K562 (cell line): ENCODE data around the gene COA4.

Experiments
- BRCA1 ChIP-seq, 2 experiments: fragments of 450-650 bp in 1 of 2; sonication (generic) in 1 of 2; formaldehyde crosslinking in 1 of 2; IDR thresholded peaks; 2 replicates each; pipeline versions ENCODE4 v1.5.0 to v1.6.1; 2017 to 2020; ENCODE audit warnings: mild to moderate bottlenecking in 1 of 2, missing genetic modification reagents in 1 of 2
- HCFC1 ChIP-seq: IDR thresholded peaks from 2 replicates; pipeline ENCODE4 v1.6.1; 2012; ENCODE audit warnings: low read depth, low read length, improper control_type of control experiment
- KDM1A ChIP-seq, 2 experiments: fragments of 450-650 bp; IDR thresholded peaks; 2 replicates each; pipeline ENCODE4 v1.6.1; 2016; ENCODE audit warnings: mild to moderate bottlenecking in 2 of 2
- SIN3A ChIP-seq, 2 experiments: fragments of 150-350 bp in 1 of 2; IDR thresholded peaks; 2 replicates each; pipeline ENCODE4 v1.6.1; 2011 to 2016; ENCODE audit warnings: borderline replicate concordance in 2 of 2, low read depth in 2 of 2, low read length in 2 of 2, mild to moderate bottlenecking in 2 of 2, moderate library complexity in 2 of 2; ENCODE audit not compliant: control insufficient read depth in 1 of 2
- SRF ChIP-seq, 2 experiments: fragments of 250-450, 450-650 bp in 1 of 2; sonication (Bioruptor Pico) in 1 of 2; sonication (generic) in 1 of 2; formaldehyde crosslinking; IDR thresholded peaks; 2 replicates each; pipeline versions ENCODE4 v1.5.0 to v1.5.1; 2020 to 2022; ENCODE audit warnings: mild to moderate bottlenecking in 1 of 2, missing genetic modification reagents in 1 of 2
- ZC3H8 ChIP-seq: fragments of 450-650 bp; IDR thresholded peaks from 2 replicates; pipeline ENCODE4 v1.6.1; 2017
- TF ChIP-seq, protein P1 (sequence below), 3 experiments: IDR thresholded peaks in 2 of 3; conservative IDR thresholded peaks in 1 of 3; 2 replicates each; pipeline ENCODE4 v1.5.1; 2011 to 2012; ENCODE audit warnings: low read length in 3 of 3, mild to moderate bottlenecking in 3 of 3, control low read depth in 2 of 3, improper control_type of control experiment in 1 of 3, inconsistent platforms in 1 of 3, low read depth in 1 of 3, mixed read lengths in 1 of 3, moderate library complexity in 1 of 3; ENCODE audit not compliant: insufficient read depth in 2 of 3
- TF ChIP-seq, protein P2 (sequence below), 2 experiments: fragments of 450-650 bp; IDR thresholded peaks; 2 replicates each; pipeline ENCODE4 v1.6.1; 2016
- TF ChIP-seq, protein P3 (sequence below): fragments of 450-650 bp; formaldehyde crosslinking; IDR thresholded peaks from 2 replicates; pipeline ENCODE4 v1.4.0; 2022; ENCODE audit warnings: missing genetic modification characterization
- TF ChIP-seq, protein P4 (sequence below): sonication (generic); formaldehyde crosslinking; IDR thresholded peaks from 2 replicates; pipeline ENCODE4 v1.9.0; 2022; ENCODE audit warnings: mild to moderate bottlenecking, missing genetic modification reagents

DNA sequence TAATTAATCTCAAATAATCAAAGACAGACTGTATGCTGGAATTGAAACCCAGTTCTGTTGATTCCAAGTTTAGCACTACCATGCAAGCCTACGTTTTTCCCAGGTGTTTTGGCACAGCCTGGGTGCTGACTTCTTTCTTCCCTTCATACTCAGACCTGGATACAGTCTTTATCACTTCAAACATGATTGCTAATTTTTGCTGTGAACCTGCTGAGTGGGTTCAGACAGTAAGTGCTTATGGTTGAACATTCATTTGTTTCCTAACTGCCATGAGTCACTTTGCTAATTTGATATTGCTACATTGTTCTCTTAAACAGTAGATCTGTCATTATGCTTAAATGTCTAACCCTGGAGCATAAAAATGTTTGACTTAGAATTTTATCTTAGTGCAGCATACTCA lies 12.4 kb upstream of the COA4 start:
- TF ChIP-seq SRF (CRISPR knock-in tag; IDR thresholded peaks at IDR 0.05) (no peak), HCFC1 (no peak), ZC3H8 (no peak), SIN3A (IDR thresholded peaks at IDR 0.05; ENCODE audit: borderline replicate concordance in 2 of 2, control insufficient read depth in 1 of 2, low read depth in 2 of 2, low read length in 2 of 2) (no peak), BRCA1 (IDR thresholded peaks at IDR 0.05) (no peak), BRCA1 (CRISPR knock-in tag; IDR thresholded peaks at IDR 0.05) (no peak), KDM1A (IDR thresholded peaks at IDR 0.05) (no peak)
- TF ChIP-seq, protein P1, sequence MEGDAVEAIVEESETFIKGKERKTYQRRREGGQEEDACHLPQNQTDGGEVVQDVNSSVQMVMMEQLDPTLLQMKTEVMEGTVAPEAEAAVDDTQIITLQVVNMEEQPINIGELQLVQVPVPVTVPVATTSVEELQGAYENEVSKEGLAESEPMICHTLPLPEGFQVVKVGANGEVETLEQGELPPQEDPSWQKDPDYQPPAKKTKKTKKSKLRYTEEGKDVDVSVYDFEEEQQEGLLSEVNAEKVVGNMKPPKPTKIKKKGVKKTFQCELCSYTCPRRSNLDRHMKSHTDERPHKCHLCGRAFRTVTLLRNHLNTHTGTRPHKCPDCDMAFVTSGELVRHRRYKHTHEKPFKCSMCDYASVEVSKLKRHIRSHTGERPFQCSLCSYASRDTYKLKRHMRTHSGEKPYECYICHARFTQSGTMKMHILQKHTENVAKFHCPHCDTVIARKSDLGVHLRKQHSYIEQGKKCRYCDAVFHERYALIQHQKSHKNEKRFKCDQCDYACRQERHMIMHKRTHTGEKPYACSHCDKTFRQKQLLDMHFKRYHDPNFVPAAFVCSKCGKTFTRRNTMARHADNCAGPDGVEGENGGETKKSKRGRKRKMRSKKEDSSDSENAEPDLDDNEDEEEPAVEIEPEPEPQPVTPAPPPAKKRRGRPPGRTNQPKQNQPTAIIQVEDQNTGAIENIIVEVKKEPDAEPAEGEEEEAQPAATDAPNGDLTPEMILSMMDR (IDR thresholded peaks at IDR 0.05 in 2 of 3, conservative IDR thresholded peaks at IDR 0.05 in 1 of 3; ENCODE audit: insufficient read depth in 2 of 3, low read depth in 1 of 3, low read length in 3 of 3): no peak
- TF ChIP-seq, protein P2, sequence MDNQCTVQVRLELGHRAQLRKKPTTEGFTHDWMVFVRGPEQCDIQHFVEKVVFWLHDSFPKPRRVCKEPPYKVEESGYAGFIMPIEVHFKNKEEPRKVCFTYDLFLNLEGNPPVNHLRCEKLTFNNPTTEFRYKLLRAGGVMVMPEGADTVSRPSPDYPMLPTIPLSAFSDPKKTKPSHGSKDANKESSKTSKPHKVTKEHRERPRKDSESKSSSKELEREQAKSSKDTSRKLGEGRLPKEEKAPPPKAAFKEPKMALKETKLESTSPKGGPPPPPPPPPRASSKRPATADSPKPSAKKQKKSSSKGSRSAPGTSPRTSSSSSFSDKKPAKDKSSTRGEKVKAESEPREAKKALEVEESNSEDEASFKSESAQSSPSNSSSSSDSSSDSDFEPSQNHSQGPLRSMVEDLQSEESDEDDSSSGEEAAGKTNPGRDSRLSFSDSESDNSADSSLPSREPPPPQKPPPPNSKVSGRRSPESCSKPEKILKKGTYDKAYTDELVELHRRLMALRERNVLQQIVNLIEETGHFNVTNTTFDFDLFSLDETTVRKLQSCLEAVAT (IDR thresholded peaks at IDR 0.05): no peak
- TF ChIP-seq, protein P3, sequence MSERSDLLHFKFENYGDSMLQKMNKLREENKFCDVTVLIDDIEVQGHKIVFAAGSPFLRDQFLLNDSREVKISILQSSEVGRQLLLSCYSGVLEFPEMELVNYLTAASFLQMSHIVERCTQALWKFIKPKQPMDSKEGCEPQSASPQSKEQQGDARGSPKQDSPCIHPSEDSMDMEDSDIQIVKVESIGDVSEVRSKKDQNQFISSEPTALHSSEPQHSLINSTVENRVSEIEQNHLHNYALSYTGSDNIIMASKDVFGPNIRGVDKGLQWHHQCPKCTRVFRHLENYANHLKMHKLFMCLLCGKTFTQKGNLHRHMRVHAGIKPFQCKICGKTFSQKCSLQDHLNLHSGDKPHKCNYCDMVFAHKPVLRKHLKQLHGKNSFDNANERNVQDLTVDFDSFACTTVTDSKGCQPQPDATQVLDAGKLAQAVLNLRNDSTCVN: no peak
- TF ChIP-seq, protein P4, sequence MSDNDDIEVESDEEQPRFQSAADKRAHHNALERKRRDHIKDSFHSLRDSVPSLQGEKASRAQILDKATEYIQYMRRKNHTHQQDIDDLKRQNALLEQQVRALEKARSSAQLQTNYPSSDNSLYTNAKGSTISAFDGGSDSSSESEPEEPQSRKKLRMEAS (CRISPR knock-in tag): no peak
